Calu3 (cell line): Measurements from ENCODE around the gene ZDHHC5. TPM values are rescaled to one million over a fixed set of nuclear protein-coding genes. Genes with fewer than 3 reads are reported as not detected.

Source experiments
- BruUV-seq: library from RNA; stranded (reverse); fragments of 400-500 nt; replicated peaks from 2 replicates; lab custom pipeline; 2021; lab: Mats Ljungman, UMichigan
- CTCF ChIA-PET: fragments of 300-600 bp; sonication (Branson Sonifier 250); formaldehyde crosslinking; loops from one replicate; lab custom pipeline; 2022; ENCODE audit warnings: antibody characterized with exemption; lab: Charles Lee
- DNase-seq: peaks from one replicate; pipeline ENCODE4 v3.0.0; 2022
- H3K27ac Mint-ChIP-seq: one replicate; pipeline ENCODE4 v1.8.0; 2022; ENCODE audit warnings: mixed read lengths; ENCODE audit not compliant: unreplicated experiment
- H3K27me3 Mint-ChIP-seq: one replicate; pipeline ENCODE4 v1.8.0; 2022; ENCODE audit warnings: mixed read lengths; ENCODE audit not compliant: unreplicated experiment
- H3K36me3 Mint-ChIP-seq: one replicate; pipeline ENCODE4 v1.8.0; 2022; ENCODE audit warnings: mild to moderate bottlenecking, moderate library complexity, mixed read lengths; ENCODE audit not compliant: insufficient read depth, unreplicated experiment
- H3K4me1 Mint-ChIP-seq: one replicate; pipeline ENCODE4 v1.8.0; 2022; ENCODE audit warnings: mild to moderate bottlenecking, low read depth, mixed read lengths; ENCODE audit not compliant: unreplicated experiment
- H3K4me3 Mint-ChIP-seq: one replicate; pipeline ENCODE4 v1.8.0; 2022; ENCODE audit warnings: mild to moderate bottlenecking, low read depth, moderate library complexity, mixed read lengths; ENCODE audit not compliant: unreplicated experiment
- H3K9me3 Mint-ChIP-seq: one replicate; pipeline ENCODE4 v1.8.0; 2022; ENCODE audit warnings: low read depth, mixed read lengths; ENCODE audit not compliant: unreplicated experiment
- CTCF ChIP-seq: fragments of 200-600 bp; IDR thresholded peaks from one replicate; pipeline ENCODE4 v1.8.0; 2022; ENCODE audit warnings: antibody characterized with exemption; ENCODE audit not compliant: unreplicated experiment
- intact Hi-C: fragments of 100-400 bp; cut with micrococcal nuclease; formaldehyde crosslinking; loops from one replicate; pipeline ENCODE4 v1.10.0; 2022; ENCODE audit not compliant: unreplicated experiment
- total RNA-seq: library from RNA; stranded (reverse); gene quantifications from 2 replicates; pipeline ENCODE4 v1.2.3, GENCODE V29; 2022

ZDHHC5 gene
- total RNA-seq, 1 experiment from 2014 or later: 85.9 TPM

- Mint-ChIP-seq H3K36me3 (peaks cover 12% of the 10 kb centered on the region), H3K27ac (peak overlapping the region; percentile 85), H3K4me1 (no peaks in the 10 kb centered on the region), H3K27me3 (peaks cover 36% of the 10 kb centered on the region), H3K4me3 (peak overlapping the region; percentile 74), H3K9me3 (no peaks in the 10 kb centered on the region)
- intact Hi-C loops: no loop called here
- no peak for DNase-seq
- no TSS peak for BruUV-seq
- TF ChIP-seq CTCF: no peak
- CTCF ChIA-PET: no interaction called here
Observed at GRCh38 chr11:57637626-57638004, 30.3 kb upstream of the ZDHHC5 start.

GRCh38 chr11:57638005-57638781 lies 29.7 kb upstream of the ZDHHC5 start:
- no peaks in the 10 kb centered on the region for H3K4me1 Mint-ChIP-seq
- intact Hi-C loops: no loop called here
- peak; percentile 41 for DNase-seq
- peaks cover 37% of the 10 kb centered on the region for H3K27me3 Mint-ChIP-seq
- H3K27ac Mint-ChIP-seq: peak overlapping the region; percentile 85
- no peaks in the 10 kb centered on the region for H3K9me3 Mint-ChIP-seq
- CTCF ChIA-PET: interaction anchor here (0.6 to 1.2 kb wide), 2 partner anchors 145 to 179 kb away, joined by 3 to 7 read pairs; no protein-coding TSS in a partner anchor
- H3K4me3 Mint-ChIP-seq: peak overlapping the region; percentile 74
- no peak for TF ChIP-seq CTCF
- no TSS peak for BruUV-seq
- H3K36me3 Mint-ChIP-seq: peaks cover 12% of the 10 kb centered on the region

- Mint-ChIP-seq H3K27ac (no peak overlapping the region), H3K9me3 (no peaks in the 10 kb centered on the region), H3K4me1 (no peaks in the 10 kb centered on the region), H3K36me3 (peaks cover 12% of the 10 kb centered on the region), H3K4me3 (peak overlapping the region; percentile 74), H3K27me3 (peaks cover 38% of the 10 kb centered on the region)
- CTCF ChIA-PET: interaction anchor here (0.6 to 1.2 kb wide), 4 partner anchors 43 to 190 kb away, joined by 3 to 7 read pairs (median 4); no protein-coding TSS in a partner anchor
- no TSS peak for BruUV-seq
- TF ChIP-seq CTCF: no peak
- no peak for DNase-seq
- intact Hi-C loops: no loop called here
Observed at GRCh38 chr11:57638811-57639320, 29.0 kb upstream of the ZDHHC5 start.

- CTCF ChIA-PET: interaction anchor here (0.6 to 3.5 kb wide), 4 partner anchors 44 to 189 kb away, joined by 3 to 62 read pairs (median 4); partner anchors contain the start of gene UBE2L6
- BruUV-seq: no TSS peak
- peak overlapping the region; percentile 74 for H3K4me3 Mint-ChIP-seq
- no peak for DNase-seq
- no peak overlapping the region for H3K27ac Mint-ChIP-seq
- TF ChIP-seq CTCF: no peak
- peaks cover 38% of the 10 kb centered on the region for H3K27me3 Mint-ChIP-seq
- no peaks in the 10 kb centered on the region for H3K9me3 Mint-ChIP-seq
- peaks cover 12% of the 10 kb centered on the region for H3K36me3 Mint-ChIP-seq
- H3K4me1 Mint-ChIP-seq: no peaks in the 10 kb centered on the region
- intact Hi-C loops: loop anchor here (2.0 to 10.0 kb wide), 2 partner anchors 181 to 875 kb away; no protein-coding TSS in a partner anchor
Observed at GRCh38 chr11:57639321-57640067, 28.4 kb upstream of the ZDHHC5 start.
